NCI-H2171 treated with DMSO at 0.1 percent for 48 hours (cell line): ENCODE measurements around the gene FLOT1.
"Not testable (repeated sequence)": the region's sequence is repeated elsewhere in the genome, so short reads cannot be mapped to it uniquely, and the experiment has no call there.

ENCODE experiments used
- DNase-seq: peaks from one replicate; lab custom pipeline; 2025; lab: John Stamatoyannopoulos, UW

Gene FLOT1

DNA sequence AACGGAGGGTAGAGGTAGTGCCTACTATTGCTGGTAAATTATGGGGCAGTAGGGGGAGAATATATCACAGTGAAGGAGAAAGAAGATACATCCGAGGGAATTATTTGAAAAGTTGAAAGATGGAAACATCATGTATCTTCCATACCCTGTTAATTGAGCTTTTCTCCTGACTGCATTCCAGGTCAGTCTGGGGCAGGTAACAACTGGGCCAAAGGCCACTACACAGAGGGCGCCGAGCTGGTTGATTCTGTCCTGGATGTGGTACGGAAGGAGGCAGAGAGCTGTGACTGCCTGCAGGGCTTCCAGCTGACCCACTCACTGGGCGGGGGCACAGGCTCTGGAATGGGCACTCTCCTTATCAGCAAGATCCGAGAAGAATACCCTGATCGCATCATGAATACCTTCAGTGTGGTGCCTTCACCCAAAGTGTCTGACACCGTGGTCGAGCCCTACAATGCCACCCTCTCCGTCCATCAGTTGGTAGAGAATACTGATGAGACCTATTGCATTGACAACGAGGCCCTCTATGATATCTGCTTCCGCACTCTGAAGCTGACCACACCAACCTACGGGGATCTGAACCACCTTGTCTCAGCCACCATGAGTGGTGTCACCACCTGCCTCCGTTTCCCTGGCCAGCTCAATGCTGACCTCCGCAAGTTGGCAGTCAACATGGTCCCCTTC is 19.2 kb downstream of the FLOT1 start:
- DNase-seq = not testable (repeated sequence)

DNA sequence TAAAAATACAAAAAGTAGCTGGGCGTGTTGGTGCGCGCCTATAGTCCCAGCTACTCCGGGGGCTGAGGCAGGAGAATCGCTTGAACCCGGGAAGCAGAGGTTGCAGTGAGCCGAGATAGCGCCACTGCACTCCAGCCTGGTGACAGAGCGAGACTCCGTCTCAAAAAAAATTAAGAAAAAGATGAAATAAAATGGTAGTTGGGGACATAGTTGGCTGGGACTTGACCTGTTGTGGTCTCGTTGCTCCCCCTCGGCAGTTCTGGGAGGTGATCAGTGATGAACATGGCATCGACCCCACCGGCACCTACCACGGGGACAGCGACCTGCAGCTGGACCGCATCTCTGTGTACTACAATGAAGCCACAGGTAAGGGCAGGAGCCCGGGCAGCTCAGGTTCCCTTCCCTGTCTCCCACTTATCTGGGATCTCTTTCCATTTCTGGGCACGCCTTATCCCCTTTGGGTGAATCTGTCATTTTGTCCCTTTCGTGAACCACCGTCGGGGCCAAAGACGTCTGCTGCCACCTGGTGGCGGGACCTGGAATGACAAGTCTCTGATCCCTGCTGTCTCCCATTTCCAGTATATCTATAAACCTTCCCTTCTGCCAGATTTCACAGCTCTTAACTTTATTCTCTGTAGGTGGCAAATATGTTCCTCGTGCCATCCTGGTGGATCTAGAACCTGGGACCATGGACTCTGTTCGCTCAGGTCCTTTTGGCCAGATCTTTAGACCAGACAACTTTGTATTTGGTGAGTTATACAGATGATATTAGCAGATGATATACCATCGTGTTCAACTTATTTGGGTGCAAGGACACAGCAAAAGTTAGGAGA is 20.0 kb downstream of the FLOT1 start:
- peak; percentile 66 for DNase-seq

DNA sequence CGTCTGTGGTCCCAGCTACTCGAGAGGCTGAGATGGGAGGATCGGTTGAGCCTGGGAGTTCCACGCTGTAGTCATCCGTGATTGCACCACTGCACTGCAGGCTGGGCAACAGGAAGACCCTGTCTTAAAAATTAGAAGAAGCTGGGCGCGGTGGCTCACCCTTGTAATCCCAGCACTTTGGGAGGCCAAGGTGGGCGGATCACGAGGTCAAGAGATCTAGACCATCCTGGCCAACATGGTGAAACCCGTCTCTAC is 20.5 kb downstream of the FLOT1 start:
- not testable (repeated sequence) for DNase-seq

DNA sequence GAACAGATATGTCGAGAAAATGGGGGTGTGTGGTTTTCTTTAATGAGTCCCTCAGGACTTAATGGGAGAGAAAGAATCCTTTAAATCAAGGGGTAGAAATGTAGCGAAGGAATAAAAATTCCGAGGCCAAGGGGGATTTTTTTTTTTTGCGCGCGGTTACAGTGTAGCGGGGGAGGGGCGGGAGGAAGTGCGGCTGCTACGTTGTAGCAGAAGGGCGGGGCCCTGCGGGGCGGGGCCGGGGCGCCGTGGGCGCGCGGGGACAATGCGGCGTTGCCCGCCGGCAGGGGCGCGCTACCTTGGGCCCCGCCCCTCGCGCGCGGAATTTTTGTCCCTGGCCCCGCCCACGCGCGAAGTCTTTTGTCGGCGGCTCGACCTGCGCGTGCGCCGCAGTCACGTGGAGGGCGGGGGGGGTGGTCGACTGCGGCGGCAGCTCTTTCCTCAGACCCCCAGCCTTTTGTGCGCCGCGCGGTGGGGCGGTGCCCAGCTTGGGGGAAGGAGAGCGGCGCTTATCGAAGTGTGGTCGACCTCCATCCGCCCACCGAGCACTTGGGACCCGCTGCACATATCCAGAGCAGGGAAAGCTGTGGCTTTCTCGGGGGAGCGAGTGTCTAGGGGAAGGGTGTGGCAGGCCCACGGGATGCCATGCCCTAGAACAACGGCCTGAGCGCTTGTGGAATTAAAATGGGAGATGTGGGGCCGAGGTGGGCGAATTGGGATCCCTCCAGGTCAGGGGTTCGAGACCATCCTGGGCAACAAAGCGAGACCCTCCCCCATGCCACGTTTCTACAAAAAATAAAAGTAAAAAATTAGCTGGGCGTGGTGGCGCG is 21.1 kb downstream of the FLOT1 start:
- DNase-seq = peak; percentile 85

DNA sequence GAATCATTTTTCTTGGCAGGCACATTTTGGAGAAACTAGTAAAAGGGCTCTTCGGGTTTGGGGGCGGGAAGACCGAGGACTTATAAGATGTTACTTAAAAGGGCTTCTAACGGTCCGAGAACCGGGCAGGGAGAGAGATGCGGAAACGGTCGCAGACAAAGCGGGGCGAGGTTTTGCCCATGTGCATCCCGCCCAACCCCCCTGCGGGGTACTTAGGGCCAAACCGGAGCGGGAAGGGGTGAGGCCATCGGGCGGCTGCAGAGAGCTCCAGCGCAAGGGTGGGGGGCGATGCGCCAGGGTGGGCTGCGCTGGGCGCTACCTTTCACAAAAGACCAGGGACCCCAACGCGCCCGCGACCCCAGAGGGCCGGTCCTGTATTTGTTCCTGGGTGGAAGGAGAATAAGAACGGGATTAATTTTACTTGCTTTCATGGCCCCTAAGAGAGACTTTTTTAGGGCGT is 21.7 kb downstream of the FLOT1 start:
- DNase-seq = peak; percentile 82

DNA sequence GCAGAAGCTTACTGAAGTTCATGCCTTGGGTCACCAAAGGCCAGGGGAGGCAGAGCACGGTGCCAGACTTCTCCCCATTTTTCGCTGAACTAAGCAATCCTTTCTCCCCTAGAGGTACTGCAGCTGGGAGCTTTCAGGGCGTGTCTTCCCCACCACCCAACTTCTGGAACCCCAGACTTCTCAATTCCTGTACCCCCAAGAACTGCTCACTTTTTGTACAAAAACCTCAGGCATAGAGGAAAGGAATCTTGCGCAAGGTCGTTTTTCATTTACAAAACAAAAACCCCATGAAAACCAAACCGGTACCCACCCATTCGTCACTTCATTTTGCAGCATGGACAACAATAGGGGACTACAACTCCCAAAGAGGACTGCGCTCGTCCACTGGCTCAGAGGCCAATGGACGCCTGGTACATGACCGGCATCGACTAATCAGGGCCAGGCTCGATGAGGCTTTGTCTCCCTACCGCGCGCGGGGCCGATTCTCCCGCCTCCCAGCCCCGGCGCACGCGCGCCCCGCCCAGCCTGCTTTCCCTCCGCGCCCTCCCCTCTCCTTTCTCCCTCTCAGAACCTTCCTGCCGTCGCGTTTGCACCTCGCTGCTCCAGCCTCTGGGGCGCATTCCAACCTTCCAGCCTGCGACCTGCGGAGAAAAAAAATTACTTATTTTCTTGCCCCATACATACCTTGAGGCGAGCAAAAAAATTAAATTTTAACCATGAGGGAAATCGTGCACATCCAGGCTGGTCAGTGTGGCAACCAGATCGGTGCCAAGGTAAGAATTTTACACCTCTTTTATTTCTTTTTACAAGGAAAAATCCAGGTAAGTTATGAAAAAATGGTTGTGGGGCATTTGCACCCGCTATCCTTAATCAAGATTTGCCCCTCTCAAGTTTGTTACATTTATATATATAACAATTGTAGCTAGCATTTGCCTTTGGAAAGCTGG is 22.4 kb downstream of the FLOT1 start, which contains the start of gene TUBB:
Gene TUBB, plus strand, starts transcription at position 562 of the 947 bp plus-strand sequence. Its CDS starts 155 bp downstream, at position 717.
- DNase-seq = peak; percentile 98

DNA sequence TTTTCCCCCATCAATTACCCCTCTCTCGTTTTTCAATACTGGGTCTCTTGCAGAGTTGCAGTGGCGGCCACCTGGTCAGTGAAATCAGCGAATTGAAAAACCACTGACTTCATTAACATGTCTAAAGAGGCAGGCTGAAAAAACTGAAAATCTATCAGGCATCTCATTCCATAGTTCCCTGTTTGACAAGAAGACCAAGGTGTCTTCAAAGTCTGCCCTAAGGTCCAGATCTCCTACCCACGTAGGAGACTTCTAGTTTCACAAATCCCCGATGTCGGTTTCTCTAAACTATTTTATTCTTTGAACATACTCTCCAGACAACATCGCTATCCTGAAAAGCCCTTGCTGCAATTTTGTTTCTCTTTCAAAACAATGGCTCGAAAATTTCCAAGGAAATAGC is 23.1 kb downstream of the FLOT1 start:
- no peak for DNase-seq

DNA sequence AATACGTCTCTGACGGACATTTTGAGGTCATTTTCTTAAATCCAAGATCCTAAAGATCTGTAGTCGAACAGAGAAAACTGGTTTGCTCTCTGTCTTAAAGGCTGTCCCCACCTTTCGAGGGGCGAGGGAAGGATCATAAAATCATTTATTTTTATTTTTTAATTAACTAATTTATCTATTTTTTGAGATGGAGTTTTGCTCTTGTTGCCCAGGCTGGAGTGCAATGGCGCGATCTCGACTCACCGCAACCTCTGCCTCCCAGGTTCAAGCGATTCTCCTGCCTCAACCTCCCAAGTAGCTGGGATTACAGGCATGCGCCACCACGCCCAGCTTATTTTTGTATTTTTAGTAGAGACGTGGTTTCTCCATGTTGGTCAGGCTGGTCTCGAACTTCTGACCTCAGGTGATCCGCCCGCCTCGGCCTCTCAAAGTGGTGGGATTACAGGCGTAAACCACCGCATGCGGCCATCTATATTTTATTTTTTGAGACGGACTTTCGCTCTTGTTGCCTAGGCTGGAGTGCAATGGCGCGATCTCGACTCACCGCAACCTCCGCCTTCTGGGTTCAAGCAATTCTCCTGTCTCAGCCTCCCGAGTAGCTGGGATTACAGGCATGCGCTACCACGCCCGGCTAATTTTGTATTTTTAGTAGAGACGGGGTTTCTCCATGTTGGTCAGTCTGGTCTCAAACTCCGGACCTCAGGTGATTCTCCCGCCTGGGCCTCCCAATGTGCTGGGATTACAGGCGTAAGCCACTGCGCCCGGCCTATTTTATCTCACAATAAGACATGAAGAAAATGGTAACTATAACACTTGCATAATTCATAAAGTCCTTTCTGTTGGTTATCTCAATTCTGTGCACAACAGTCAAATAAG is 24.4 kb downstream of the FLOT1 start:
- DNase-seq = not testable (repeated sequence)

DNA sequence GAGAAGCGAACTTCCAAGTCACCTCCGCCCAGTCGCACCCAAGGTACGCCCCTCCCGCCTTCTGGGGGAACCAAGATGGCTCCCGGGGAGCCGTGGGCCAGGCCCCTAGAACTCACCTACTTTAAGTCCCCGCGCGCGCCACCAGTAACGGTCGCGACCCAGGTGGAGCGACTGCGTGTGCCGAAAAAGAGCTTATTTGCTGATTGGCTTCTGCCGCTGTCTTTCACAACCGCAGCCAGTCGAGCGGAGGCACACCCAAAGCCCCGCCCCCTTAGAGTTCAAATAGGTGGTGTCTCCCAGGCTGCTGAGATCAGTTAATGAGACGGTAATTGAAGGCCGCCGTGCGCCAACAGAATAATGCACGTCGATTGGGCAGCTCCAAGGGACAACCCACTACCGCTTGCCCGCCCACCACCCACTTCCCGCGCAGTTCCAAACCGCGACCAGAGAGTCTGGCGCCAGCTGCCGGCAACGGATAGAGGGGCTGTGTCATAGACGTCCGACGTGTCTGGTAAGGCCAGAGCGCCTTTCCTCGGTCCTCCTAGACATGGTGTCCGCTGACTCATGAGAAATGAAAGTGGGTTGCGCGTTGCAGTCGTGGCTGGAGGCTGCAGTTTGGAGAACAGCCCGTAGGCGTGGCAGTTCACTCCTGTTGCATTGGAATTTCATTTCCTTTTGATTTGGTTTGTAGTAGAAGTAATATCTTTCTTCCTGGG is 25.2 kb downstream of the FLOT1 start, which contains the start of gene MDC1:
Gene MDC1, minus strand, starts transcription at position 153 of the 716 bp plus-strand sequence. CDS start 2,106 bp downstream, outside the sequence.
- DNase-seq = peak; percentile 100

DNA sequence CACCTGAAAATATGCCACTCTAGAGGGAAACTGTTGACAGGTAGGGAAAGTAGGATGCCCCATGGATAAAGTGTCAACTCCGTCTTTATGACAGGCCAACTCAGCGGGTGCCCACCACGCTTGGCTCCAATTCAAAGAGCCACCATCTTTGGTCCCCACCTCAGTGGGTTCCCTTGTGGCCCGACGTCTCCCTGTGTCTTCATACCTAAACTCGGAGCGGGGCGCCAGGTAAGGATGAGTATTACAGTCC is 25.7 kb downstream of the FLOT1 start:
- no peak for DNase-seq

DNA sequence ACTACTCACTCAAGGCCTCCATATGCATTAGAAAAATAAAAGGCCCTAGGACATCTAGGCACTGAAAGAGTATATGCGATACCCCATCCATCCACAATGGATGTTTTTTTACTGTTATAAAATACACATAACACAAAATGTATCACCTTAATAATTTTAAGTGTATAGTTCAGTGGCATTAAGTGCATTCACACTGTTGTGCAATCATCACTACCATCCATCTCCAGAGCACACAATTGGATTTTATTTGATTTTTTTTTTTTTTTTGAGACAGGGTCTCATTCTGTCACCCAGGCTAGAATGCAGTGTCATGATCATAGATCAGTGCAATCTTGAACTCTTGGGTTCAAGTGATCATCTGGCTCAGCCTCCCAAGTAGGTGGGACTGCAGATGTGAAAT is 28.2 kb downstream of the FLOT1 start:
- no peak for DNase-seq

DNA sequence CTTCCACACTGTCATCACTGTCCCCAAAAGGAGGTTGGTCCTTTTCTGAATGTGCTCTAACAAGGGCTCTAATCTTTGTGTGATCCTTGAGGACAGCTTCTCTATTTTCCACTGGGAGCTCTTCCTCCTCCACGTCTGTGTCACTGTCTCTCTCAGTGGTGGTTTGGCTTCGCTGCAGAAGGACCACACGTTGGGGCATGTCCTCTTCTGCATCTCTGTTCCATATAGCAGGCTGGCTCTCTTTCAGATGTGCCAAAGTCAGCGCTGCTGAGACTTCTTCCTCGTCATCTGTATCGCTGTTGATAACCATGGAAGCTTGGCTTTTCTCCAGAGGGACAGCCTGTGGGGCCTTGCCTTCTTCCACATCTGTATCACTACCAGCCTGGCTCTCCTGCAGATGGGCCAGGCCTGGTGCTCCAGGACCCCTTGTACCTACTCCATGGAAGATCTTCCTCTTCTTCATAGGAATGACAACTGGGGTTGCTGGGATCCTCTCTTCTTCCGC is 30.0 kb downstream of the FLOT1 start:
- no peak for DNase-seq

DNA sequence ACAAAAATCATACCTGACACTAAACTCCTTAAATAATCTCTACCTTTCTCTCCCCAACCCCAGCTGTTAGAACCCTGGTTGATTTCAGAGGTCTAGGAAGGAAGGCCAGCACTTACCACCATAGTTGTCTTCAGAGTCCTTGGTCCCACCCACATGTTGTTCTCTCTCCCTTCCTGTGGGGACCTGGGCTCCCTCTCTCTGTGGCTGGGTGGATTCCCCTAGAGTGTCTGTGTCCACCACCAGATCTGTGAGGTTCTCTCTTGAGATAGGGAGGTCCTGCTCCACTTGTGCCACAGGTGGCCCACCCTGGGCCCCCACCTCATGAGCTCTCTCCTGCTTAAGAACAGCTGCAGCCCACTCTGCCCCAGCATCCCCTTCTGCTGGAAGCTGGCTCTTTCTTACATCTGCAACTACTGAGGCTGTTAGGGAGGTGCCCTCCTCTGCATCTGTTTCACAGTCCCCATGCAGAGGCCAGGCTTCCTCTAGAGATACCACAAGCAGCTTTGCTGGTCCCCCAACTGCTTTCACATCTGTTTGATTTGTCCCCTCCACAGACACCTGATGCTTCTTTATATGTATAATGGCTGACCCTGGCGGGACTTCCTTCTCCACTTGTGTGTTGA is 30.6 kb downstream of the FLOT1 start:
- no peak for DNase-seq

DNA sequence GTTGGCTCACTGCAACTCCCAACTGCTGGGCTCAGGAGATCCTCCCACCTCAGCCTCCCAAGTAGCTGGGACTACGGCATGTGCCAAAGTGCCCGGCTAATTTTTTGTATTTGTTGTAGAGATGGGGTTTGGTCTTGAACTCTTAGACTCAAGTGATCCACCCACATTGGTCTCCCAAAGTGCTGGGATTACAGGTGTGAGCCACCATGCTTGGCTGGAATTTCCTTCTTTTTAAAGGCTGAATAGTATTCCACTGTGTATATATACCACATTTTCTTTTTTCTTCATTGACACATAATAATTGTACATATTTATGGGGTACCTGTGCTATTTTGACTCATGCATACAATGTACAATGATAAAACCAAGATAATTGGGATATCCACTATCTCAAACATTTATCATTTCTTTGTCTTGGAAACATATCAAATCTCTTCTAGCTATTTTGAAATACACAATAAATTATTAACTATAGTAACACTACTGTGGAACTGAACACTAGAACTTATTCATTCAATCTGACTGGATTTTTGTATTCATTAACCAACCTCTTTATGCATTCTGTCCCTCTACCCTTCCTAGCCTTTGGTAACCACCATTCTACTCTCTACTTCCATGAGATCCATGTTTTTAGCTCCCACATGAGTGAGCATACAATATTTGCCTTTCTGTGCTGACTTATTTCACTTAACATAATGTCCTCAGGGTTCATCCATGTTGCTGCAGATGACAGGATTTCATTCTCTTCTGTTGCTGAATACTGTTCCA is 33.2 kb downstream of the FLOT1 start:
- DNase-seq = no peak

DNA sequence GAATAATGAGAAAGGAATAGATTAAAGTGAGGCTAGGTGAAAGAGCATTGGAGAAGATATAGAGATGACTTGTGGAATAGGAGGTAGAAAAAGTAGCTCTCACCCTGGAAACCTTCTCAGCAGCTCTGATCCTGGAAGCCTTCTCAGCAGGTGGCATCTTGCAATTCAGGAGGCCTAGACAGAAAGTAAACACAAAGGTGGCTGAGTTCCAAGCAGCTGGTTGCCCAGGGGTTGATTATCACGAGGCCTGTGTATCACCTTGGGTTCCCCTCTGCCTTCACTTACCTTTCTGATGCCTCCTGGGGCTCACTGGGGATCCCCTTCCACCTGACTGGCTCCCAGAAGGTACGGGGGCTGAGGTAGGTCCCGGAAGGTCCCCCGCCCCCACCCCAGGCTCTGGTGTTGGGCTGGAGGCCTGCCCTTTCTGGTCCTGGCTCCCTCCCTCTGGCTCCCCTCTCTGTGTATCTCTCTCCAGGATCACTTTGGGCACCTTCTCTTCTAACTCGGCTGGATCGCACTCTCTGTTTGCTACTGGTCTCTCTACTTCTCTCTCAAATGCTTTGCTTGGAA is 35.1 kb downstream of the FLOT1 start:
- peak; percentile 76 for DNase-seq

DNA sequence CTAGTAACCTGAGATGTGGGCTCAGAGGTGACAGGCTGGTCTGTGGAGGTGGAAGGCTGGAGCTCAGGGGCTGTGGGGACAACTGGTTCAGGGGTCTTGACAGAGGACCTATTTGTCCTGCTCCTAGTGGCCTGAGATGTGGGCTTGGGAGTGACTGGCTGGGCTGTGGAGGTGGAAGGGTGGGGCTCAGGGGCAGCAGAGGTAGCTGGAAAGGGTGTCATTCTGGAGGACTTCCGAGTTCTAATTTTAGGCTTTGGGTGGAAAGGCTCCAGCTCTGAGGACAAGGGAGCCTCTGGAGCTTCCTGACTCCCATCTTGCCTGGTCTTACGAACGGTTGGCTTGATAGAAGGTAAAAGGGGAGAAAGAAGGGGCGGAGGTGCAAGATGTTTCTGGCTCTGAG is 36.9 kb downstream of the FLOT1 start:
- no peak for DNase-seq

DNA sequence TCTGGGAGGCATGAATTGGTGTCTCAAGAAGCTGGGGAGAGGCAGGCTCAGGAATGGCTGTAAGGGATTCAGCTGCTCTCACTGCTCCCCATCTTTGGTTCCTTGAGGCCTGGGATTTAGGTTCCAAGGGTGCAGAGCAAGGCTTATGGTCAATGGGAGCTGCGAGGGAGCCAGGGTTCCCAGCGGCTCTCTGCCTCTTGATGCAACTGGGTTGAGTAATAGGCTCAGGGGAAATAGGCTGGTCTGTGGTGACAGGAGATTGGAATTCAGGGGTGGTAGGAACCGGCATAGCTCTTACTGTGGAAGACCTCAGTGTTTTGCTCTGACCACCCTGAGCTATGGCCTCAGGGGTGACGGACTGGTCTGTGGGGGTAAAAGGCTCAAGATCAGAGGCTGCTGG is 38.7 kb downstream of the FLOT1 start:
- DNase-seq = no peak

DNA sequence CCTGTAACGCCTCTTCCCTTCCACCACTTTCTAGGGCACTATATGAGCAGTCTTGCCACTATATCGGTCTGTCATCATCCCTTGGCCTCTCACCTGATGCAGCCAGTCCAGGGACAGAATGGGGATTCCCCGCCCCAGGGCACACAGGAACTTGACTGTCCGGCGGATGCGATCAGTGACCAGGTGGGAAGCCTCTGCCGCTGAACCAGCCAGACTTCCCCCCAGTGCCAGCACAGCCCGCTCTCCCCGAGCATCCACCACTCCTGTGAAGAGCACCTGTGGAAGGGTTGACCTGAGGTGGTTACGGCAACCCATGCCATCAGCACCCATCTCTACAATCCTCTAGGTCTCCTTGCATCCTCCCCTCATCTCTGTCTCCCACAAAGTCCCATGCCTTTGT is 39.5 kb downstream of the FLOT1 start:
- no peak for DNase-seq
